ENCODE measurements around the gene ABCA12.

ABCA12 gene

GRCh38 chr2:214946949-214947348, 191.5 kb downstream of the ABCA12 start:
- DNase-seq: no peak

GRCh38 chr2:214934006-214934405, 204.4 kb downstream of the ABCA12 start:
- DNase-seq: no peak

- no peak for DNase-seq
These were observed 233.8 kb downstream of the ABCA12 start for GRCh38 chr2:214904634-214905033.

- no peak for DNase-seq
These were observed 234.2 kb downstream of the ABCA12 start for GRCh38 chr2:214904176-214904575.

GRCh38 chr2:214902286-214902685, 236.1 kb downstream of the ABCA12 start:
- no peak for DNase-seq

GRCh38 chr2:214899751-214900150, 238.7 kb downstream of the ABCA12 start:
- no peak for DNase-seq

- no peak for DNase-seq
These were observed 242.2 kb downstream of the ABCA12 start for GRCh38 chr2:214896274-214896673.

- no peak for DNase-seq
These were observed 243.0 kb downstream of the ABCA12 start for GRCh38 chr2:214895469-214895868.

- no peak for DNase-seq
These were observed 249.1 kb downstream of the ABCA12 start for GRCh38 chr2:214889301-214889700.

GRCh38 chr2:214881647-214882202, 256.7 kb downstream of the ABCA12 start:
- DNase-seq: no peak

Measured in activated CD4-positive, alpha-beta T cell treated with anti-CD3 and anti-CD28 coated beads for 4 hours (primary cell).